OCI-LY3 (cell line): ENCODE measurements around the gene NT5DC1.

Experiments used
- H2AFZ ChIP-seq: fragments of 200-600, 300-600 bp; shearing (Covaris generic); 2 replicates; pipeline ENCODE4 v1.6.0; 2014; ENCODE audit warnings: antibody characterized with exemption, low read depth, low read length
- H3K27ac ChIP-seq: fragments of 200-600, 300-600 bp; sonication (generic); 2 replicates; pipeline ENCODE4 v1.5.1; 2014; ENCODE audit warnings: mild to moderate bottlenecking, low read length, moderate library complexity, mixed read lengths
- H3K27me3 ChIP-seq: fragments of 200-600, 300-600 bp; sonication (generic); 2 replicates; pipeline ENCODE4 v1.6.1; 2014; ENCODE audit warnings: low read depth, low read length, mixed read lengths
- H3K36me3 ChIP-seq: fragments of 200-600, 300-600 bp; sonication (generic); replicated peaks from 2 replicates; pipeline ENCODE3; 2014; ENCODE audit warnings: low read depth, low read length, mixed read lengths
- H3K4me1 ChIP-seq: fragments of 300-600, 200-600 bp; sonication (generic); 2 replicates; pipeline ENCODE4 v1.6.1; 2014; ENCODE audit warnings: low read length, mixed read lengths
- H3K4me2 ChIP-seq: fragments of 200-600, 300-600 bp; sonication (generic); 2 replicates; pipeline ENCODE4 v1.6.1; 2014; ENCODE audit warnings: low read length, mixed read lengths
- H3K4me3 ChIP-seq: fragments of 300-600, 200-600 bp; sonication (generic); 2 replicates; pipeline ENCODE4 v1.5.1; 2014; ENCODE audit warnings: antibody characterized with exemption, mild to moderate bottlenecking, low read length, moderate library complexity
- H3K79me2 ChIP-seq: fragments of 300-600, 200-600 bp; shearing (Covaris generic); 2 replicates; pipeline ENCODE4 v1.6.1; 2014; ENCODE audit warnings: mild to moderate bottlenecking, low read length, mixed read lengths
- H3K9ac ChIP-seq: fragments of 300-600, 200-600 bp; shearing (Covaris generic); 2 replicates; pipeline ENCODE4 v1.6.0; 2014; ENCODE audit warnings: mild to moderate bottlenecking, low read length, moderate library complexity
- H3K9me3 ChIP-seq: fragments of 200-600, 300-600 bp; shearing (Covaris generic); 2 replicates; pipeline ENCODE4 v1.6.1; 2014; ENCODE audit warnings: low read length, mixed read lengths; ENCODE audit not compliant: insufficient read depth
- H4K20me1 ChIP-seq: fragments of 200-600, 300-600 bp; sonication (generic); 2 replicates; pipeline ENCODE4 v1.6.1; 2016; ENCODE audit warnings: low read length, mixed read lengths; ENCODE audit not compliant: insufficient read depth
- EZH2phosphoT487 ChIP-seq: fragments of 200-600 bp; shearing (Covaris generic); IDR thresholded peaks from 2 replicates; pipeline ENCODE4 v1.6.1; 2018; ENCODE audit warnings: antibody characterized with exemption, mixed run types, low read depth
- TF ChIP-seq, protein P1 (sequence below): fragments of 200-600, 300-600 bp; sonication (generic); IDR thresholded peaks from 2 replicates; pipeline ENCODE4 v1.5.1; 2014; ENCODE audit warnings: antibody characterized with exemption, low read length, low read depth

The NT5DC1 gene

DNA sequence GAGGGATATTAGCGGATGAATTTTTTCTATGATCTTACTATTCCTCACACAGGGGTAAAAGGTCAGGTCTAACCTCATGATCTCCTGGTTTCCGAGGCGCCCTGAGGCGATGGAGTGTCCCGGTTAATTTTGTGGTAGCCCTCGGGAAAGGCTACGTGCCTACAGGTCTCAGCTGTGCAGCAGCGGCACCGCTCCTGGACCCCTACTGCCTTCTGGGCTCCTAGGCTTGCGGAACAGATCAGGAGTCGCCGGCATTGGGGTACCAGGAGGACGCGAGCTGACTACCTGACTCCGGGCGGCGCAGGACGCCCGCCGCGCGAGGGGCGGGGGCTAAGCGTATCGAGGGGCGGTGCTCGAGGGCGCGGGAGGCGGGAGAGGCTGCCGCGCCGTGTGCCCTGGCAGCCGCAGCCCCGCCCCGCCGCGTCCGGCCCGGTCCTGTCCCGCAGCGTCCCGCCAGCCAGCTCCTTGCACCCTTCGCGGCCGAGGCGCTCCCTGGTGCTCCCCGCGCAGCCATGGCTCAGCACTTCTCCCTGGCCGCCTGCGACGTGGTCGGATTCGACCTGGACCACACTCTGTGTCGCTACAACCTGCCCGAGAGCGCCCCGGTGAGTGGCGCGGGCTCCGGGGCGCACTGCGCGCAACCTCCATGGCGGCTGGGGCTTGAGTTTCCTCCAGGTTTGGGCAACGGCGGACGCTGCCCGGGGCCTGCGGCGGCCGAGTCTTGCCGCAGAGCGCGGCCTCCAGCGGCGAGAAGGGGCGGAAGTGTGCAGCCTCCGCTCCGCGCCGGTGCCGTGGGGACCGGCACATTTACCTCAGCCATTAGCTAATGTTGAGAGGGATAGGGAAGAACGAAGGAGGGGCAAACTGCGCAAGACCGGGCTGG lies at the start of gene NT5DC1:
Gene NT5DC1, plus strand, starts transcription at position 435 of the 883 bp plus-strand sequence. Its CDS starts 78 bp downstream, at position 513.
- Histone ChIP-seq H3K4me2 (peak within 1 kb of the TSS; percentile 90), H3K4me1 (peaks cover 25% of the 10 kb centered on the region), H2AFZ (peak within 1 kb of the TSS; percentile 85; the same call in 1 of the 2 replicates), H3K36me3 (peaks cover 5% of the 10 kb centered on the region), H4K20me1 (peaks cover 3% of the 10 kb centered on the region; the same call in 1 of the 2 replicates), H3K9me3 (no peaks in the 10 kb centered on the region), H3K4me3 (peak within 1 kb of the TSS; percentile 93), H3K9ac (peak within 1 kb of the TSS; percentile 77), H3K27ac (peak within 1 kb of the TSS; percentile 87), H3K79me2 (peaks cover 39% of the 10 kb centered on the region), H3K27me3 (no peaks in the 10 kb centered on the region)
- TF ChIP-seq, protein P1, sequence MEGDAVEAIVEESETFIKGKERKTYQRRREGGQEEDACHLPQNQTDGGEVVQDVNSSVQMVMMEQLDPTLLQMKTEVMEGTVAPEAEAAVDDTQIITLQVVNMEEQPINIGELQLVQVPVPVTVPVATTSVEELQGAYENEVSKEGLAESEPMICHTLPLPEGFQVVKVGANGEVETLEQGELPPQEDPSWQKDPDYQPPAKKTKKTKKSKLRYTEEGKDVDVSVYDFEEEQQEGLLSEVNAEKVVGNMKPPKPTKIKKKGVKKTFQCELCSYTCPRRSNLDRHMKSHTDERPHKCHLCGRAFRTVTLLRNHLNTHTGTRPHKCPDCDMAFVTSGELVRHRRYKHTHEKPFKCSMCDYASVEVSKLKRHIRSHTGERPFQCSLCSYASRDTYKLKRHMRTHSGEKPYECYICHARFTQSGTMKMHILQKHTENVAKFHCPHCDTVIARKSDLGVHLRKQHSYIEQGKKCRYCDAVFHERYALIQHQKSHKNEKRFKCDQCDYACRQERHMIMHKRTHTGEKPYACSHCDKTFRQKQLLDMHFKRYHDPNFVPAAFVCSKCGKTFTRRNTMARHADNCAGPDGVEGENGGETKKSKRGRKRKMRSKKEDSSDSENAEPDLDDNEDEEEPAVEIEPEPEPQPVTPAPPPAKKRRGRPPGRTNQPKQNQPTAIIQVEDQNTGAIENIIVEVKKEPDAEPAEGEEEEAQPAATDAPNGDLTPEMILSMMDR: peak; percentile 21; the same call in 1 of the 2 replicates
- TF ChIP-seq EZH2phosphoT487: no peak

DNA sequence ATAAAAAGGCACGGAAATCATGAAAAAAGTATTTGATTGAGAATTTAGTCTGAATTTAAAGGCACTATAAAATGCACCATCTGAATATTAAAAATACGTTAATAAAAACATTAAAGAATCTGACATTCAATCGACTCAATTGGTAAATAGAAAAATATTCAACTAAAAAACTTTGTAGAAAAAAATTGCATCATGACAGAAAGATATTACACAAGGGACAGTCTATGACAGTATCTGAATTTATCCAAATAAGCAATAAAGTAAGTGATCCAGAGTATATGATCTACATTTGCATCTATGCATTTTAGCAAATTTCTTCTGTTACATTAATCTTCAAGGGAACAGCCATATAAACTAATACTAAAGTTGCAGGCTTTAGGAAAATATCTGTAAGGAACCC lies 49.4 kb upstream of the NT5DC1 start:
- Histone ChIP-seq H4K20me1 (peaks cover 19% of the 10 kb centered on the region), H3K4me3 (no peak overlapping the region), H3K9ac (no peak overlapping the region), H3K4me1 (peaks cover 38% of the 10 kb centered on the region), H3K9me3 (no peaks in the 10 kb centered on the region), H3K4me2 (no peak overlapping the region), H2AFZ (no peak overlapping the region), H3K27me3 (no peaks in the 10 kb centered on the region), H3K27ac (no peak overlapping the region), H3K79me2 (peaks cover 71% of the 10 kb centered on the region), H3K36me3 (peaks cover 16% of the 10 kb centered on the region)
- TF ChIP-seq EZH2phosphoT487: no peak
- TF ChIP-seq, protein P1: no peak

DNA sequence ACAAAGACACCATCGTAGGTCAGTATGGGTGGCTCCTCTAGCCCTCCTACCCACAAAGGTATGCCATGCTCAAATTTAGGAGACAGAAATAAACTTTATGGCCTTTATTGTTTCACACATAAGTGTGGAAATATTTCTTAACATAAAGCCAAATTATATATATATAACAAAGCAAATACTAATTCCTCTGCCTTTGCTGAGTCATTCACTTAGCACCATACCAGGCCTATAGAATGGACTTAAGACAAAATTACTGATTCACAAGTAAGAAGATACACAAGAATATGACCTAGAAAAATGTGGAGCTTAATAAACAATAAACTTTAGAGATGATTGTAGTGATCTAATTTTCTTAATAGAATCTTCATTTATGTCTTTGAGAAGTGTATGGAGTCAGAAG lies 45.1 kb upstream of the NT5DC1 start:
- TF ChIP-seq, protein P1: no peak
- no peak for TF ChIP-seq EZH2phosphoT487
- Histone ChIP-seq H3K4me2 (peak overlapping the region; percentile 83), H3K9ac (peak overlapping the region; percentile 50), H3K9me3 (no peaks in the 10 kb centered on the region), H3K4me1 (peaks cover 28% of the 10 kb centered on the region), H2AFZ (no peak overlapping the region), H3K27ac (peak overlapping the region; percentile 40), H3K36me3 (peaks cover 12% of the 10 kb centered on the region), H3K79me2 (peaks cover 87% of the 10 kb centered on the region), H3K4me3 (peak overlapping the region; percentile 96), H3K27me3 (no peaks in the 10 kb centered on the region), H4K20me1 (0 out of 2 replicates have a peak, but pooled peaks cover 7% of the 10 kb centered on the region)

DNA sequence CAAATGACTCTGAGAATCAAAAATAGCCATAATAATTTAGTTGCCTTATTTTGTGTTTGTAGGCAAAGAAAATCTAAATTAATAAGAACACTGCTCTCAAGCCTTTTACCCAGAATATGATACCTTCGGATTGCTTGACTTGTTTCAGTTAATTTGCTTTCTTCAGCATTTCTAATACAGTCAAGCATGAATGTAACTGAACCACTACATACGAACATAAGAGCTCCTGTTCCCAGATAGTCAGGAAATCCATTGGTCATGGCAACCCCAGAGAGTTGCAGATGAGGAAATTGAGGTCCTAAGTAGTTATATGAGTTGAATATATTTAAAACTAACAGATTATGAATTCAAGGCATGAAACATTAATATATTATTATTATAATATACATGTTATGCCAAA lies 42.9 kb upstream of the NT5DC1 start:
- TF ChIP-seq, protein P1: no peak
- TF ChIP-seq EZH2phosphoT487: no peak
- Histone ChIP-seq H2AFZ (no peak overlapping the region), H3K27me3 (no peaks in the 10 kb centered on the region), H3K9ac (peak overlapping the region; percentile 48), H3K4me1 (peaks cover 35% of the 10 kb centered on the region), H3K36me3 (peaks cover 12% of the 10 kb centered on the region), H4K20me1 (0 out of 2 replicates have a peak, but pooled peaks cover 7% of the 10 kb centered on the region), H3K9me3 (no peaks in the 10 kb centered on the region), H3K27ac (peak overlapping the region; percentile 26), H3K4me2 (peak overlapping the region; percentile 83), H3K79me2 (peaks cover 69% of the 10 kb centered on the region), H3K4me3 (peak overlapping the region; percentile 96)
